Measurements from ENCODE around the gene TPSG1.
"Not testable (repeated sequence)": the region's sequence is repeated elsewhere in the genome, so short reads cannot be mapped to it uniquely, and the experiment has no call there.

TPSG1 gene

DNA sequence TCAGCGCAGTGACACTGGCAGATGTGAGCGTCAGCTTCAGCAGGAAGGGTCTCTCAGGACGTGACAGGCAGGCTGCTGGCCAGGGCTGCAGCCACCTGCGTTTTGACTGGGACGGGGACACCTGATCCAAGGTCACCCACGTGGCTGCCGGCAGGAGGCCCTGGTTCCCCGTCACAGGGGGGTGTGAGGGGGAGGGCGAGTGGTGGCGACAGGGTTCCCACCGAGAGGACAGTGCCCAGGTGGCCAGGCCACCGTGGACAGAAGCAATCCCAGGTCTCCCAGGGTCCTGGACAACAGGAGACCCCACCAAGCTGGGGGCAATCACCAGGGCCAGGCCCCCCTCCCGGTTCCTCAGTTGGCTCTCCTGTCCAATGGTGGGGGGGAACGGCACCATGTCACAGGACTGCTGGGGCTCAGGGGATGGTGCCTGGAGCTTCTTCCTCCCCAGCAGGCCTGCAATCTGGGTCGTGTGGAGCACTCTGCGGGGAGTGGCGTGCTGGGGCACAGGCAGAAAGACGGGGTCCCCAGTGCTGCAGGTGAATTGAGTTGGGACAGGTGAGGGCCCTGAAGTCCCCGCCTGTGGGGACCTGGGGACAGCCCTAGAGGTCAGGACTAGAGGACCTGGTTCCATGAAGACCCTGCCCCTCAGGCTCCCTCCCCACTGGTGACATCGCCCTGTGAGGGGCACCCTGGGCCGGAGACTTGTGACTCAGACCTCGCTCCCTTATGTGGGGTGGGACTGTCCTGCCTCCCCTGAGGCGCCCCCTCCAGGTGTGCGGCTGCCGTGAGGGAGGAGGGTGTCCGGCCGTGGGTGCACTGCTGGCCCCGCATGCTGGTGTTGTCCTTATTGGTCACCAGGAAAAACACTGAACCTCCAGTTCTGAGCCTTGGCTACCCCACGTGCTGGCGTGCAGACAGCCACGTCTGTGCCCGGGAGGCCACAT lies 19.1 kb upstream of the TPSG1 start:
- not testable (repeated sequence) for H3K27ac Mint-ChIP-seq, H3K4me1 Mint-ChIP-seq, H3K36me3 Mint-ChIP-seq, H3K9me3 Mint-ChIP-seq, H3K4me3 Mint-ChIP-seq, H3K27me3 Mint-ChIP-seq

DNA sequence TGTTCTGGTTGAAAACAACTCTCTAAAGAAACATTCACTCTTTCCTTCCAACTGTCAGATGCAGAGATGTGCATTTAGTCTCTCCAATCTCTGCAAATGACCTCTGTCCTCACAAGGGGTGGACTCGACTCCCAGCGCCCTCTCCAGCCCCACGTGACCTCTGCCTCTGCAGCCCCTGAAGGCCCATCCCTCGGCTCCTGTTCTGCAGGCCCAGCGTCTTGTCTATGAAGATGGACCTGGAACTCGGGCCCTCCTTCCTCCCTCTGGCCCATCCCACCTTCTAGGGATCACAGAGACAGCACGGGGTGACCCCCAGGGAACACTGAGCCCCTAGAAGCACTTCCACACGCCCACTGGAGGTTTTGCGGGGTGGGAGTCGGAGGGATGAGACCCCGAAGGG lies 18.3 kb upstream of the TPSG1 start:
- H3K36me3 Mint-ChIP-seq, H3K9me3 Mint-ChIP-seq: not testable (repeated sequence)
- peak overlapping the region; percentile 6 for H3K27ac Mint-ChIP-seq

DNA sequence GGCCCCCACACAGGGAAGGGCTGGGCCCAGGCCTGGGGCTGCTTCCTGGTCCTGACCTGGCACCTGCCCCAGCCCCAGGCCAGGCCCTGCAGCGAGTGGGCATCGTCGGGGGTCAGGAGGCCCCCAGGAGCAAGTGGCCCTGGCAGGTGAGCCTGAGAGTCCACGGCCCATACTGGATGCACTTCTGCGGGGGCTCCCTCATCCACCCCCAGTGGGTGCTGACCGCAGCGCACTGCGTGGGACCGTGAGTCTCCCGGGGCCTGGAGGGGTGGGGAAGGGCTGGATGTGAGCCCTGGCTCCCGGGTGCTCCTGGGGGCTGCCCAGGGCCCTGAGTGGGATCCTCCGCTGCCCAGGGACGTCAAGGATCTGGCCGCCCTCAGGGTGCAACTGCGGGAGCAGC lies 16.0 kb upstream of the TPSG1 start:
- not testable (repeated sequence) for H3K27me3 Mint-ChIP-seq, H3K36me3 Mint-ChIP-seq, H3K4me3 Mint-ChIP-seq, H3K9me3 Mint-ChIP-seq, H3K4me1 Mint-ChIP-seq, H3K27ac Mint-ChIP-seq

More for the DNA sequence above, 18.3 kb upstream of the TPSG1 start:
- H3K4me3 Mint-ChIP-seq, H3K4me1 Mint-ChIP-seq, H3K27me3 Mint-ChIP-seq: not testable (repeated sequence)

DNA sequence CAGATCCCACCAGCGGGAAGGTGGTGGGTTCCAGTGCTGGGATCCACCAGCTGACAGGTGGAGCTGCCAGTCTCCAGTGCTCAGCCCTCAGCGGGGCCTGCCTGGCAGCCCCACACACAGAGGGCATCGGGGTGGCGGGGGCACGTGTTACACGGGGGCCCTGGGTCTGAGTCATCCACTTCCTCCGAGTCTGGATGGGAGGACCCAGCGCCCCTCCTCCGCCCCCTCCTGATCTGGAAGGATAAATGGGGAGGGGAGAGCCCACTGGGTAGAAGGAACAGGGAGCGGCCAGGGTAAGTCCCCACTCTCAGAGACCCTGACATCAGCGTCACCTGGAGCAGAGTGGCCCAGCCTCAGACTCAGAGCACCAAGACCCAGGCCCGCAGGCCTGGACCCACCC lies 15.4 kb upstream of the TPSG1 start, which contains the start of gene TPSAB1:
TPSAB1 (plus strand) TSS at position 270 of the 400 bp plus-strand sequence. CDS start 234 bp downstream, outside the sequence.
- H3K27ac Mint-ChIP-seq, H3K27me3 Mint-ChIP-seq, H3K4me3 Mint-ChIP-seq, H3K4me1 Mint-ChIP-seq, H3K9me3 Mint-ChIP-seq, H3K36me3 Mint-ChIP-seq: not testable (repeated sequence)

DNA sequence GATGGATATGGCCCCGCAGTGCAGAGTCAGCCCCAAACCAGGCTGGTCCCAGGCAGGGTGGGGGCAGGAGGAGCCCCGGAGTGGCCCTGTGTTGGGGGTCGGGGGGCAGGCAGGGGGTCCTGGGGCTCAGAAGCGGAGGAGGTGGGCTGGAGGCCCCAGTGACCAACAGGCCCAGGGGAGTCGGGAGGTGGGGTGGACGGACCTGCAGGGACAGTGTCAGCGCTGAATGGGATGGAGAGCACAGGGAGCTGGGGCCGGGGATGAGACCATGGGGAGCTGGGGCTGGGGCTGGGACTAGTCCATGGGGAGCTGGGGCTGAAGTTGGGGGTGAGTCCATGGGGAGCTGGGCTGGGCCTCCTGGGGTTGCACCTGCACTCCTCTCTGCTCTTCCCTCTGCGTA lies 14.5 kb upstream of the TPSG1 start:
- not testable (repeated sequence) for H3K27me3 Mint-ChIP-seq, H3K4me1 Mint-ChIP-seq, H3K27ac Mint-ChIP-seq, H3K4me3 Mint-ChIP-seq, H3K36me3 Mint-ChIP-seq, H3K9me3 Mint-ChIP-seq

DNA sequence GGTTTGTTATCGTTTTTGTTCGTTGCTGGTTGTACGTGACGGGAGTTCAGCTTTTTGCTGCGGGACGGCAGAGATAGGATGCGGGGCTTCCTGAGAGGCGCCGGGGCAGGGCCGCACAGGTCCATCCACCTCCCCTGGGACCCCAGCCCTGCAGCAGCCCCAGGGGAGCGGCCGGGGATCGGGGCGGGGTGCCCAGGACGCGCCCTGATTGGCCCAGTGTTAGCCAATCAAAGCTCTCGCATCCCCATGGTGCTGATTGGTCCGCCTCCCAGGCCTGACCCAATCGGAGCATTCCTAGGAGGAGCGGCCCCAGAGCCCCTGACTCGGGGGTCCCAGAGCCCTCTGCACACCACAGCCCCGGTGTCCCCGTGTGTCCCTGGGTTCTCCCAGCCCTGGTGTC lies 13.8 kb upstream of the TPSG1 start:
- not testable (repeated sequence) for H3K4me1 Mint-ChIP-seq, H3K36me3 Mint-ChIP-seq, H3K4me3 Mint-ChIP-seq, H3K27ac Mint-ChIP-seq, H3K9me3 Mint-ChIP-seq, H3K27me3 Mint-ChIP-seq

DNA sequence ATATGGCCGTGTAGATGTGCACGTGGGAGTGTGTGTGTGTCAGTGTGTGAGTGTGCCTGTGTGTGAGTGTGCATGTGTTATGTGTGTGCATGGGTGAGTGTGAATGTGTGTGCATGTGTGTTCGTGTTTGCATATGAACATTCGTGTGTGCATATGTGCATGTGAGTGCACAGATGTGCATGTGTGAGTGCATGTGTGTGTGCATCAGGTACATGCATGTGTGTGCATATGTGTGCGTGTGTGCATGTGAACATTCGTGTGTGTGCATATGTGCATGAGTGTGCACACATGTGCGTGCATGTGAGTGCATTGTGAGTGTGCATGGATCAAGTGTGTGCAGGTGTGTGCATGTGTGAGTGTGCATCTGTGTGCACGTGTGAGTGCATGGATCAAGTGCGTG lies 12.9 kb upstream of the TPSG1 start:
- H3K4me3 Mint-ChIP-seq, result no peak overlapping the region
- no peaks in the 10 kb centered on the region for H3K4me1 Mint-ChIP-seq
- H3K27ac Mint-ChIP-seq, result no peak overlapping the region
- H3K9me3 Mint-ChIP-seq, result no peaks in the 10 kb centered on the region
- no peaks in the 10 kb centered on the region for H3K27me3 Mint-ChIP-seq
- no peaks in the 10 kb centered on the region for H3K36me3 Mint-ChIP-seq

DNA sequence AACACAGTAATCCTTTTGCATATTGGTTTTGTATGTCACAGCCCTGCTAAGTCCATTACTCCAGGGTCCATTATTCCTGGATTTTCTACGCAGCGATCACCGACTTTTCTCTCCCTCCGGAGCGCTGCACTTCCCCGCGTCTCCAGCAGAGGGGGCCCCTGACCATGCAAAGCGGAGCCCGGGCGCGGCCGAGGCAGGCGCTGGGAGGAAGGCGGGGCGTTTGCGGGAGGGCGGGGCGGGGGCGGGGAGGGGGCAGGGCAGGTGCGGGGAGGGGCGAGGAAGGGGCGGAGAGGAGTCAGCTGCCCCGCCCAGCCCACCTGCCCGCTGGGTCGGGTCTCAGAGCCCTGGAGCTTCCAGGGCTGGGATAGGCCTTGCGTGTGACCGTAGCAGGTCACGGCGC lies 11.6 kb upstream of the TPSG1 start:
- H3K4me3 Mint-ChIP-seq, H3K27ac Mint-ChIP-seq, H3K4me1 Mint-ChIP-seq, H3K36me3 Mint-ChIP-seq, H3K27me3 Mint-ChIP-seq, H3K9me3 Mint-ChIP-seq: not testable (repeated sequence)

DNA sequence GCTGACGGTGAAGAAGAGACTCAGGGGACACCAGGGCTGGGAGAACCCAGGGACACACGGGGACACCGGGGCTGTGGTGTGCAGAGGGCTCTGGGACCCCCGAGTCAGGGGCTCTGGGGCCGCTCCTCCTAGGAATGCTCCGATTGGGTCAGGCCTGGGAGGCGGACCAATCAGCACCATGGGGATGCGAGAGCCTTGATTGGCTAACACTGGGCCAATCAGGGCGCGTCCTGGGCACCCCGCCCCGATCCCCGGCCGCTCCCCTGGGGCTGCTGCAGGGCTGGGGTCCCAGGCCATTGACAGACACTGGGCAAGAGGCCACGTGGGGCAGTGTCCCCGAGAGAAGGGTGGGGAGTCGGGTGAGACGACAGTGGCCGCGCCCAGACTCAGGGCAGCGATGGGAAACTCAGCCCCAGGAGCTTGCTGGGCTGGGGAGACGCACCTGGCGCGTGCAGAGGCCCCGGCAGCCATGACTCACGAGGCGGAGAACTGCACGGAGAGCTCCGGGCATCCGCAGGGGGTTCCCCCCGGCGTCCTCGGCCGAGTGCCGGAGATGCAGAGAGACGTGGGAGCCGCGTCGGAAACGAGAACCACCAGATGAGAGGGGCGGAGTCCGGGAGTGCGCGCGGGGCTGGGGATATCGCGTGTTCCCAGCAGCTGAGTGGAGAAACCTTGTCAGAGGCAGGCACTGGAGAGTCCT lies 7.1 kb upstream of the TPSG1 start:
- H3K4me3 Mint-ChIP-seq, H3K9me3 Mint-ChIP-seq, H3K27me3 Mint-ChIP-seq, H3K27ac Mint-ChIP-seq, H3K4me1 Mint-ChIP-seq, H3K36me3 Mint-ChIP-seq: not testable (repeated sequence)

DNA sequence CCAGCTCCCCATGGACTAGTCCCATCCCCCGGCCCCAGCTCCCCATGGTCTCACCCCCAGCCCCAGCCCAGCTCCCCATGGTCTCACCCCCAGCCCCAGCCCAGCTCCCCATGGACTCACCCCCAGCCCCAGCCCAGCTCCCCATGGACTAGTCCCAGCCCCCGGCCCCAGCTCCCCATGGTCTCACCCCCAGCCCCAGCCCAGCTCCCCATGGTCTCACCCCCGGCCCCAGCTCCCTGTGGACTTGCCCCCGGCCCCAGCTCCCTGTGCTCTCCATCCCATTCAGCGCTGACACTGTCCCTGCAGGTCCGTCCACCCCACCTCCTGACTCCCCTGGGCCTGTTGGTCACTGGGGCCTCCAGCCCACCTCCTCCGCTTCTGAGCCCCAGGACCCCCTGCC lies 6.2 kb upstream of the TPSG1 start:
- not testable (repeated sequence) for H3K4me1 Mint-ChIP-seq, H3K9me3 Mint-ChIP-seq, H3K4me3 Mint-ChIP-seq, H3K27ac Mint-ChIP-seq, H3K36me3 Mint-ChIP-seq, H3K27me3 Mint-ChIP-seq

DNA sequence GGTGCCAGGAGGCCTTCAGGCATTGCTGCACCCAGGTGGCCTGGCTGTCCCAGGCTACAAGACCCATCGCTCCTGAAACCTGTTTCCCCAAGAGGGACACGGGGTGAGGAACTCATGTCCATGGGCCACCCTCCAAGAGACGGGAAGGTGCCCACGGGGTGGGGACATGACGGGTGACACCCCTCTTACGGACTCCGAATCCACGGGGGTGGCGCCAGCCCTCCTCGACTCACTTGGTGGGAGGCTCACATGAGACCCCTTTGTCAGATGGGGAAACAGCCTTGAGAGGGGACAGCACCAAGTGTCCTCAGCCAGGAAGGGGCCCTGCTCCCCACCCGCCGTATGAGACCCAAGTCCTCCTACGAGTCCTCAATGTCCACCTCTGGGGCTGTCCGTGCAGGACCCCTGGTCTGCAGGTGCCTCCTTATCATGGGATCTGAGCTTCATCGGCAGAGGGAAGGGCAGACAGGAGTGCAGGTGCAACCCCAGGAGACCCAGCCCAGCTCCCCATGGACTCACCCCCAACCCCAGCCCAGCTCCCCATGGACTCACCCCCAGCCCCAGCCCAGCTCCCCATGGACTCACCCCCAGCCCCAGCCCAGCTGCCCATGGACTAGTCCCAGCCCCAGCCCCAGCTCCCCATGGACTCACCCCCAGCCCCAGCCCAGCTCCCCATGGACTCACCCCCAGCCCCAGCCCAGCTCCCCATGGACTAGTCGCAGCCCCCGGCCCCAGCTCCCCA lies 5.6 kb upstream of the TPSG1 start:
- not testable (repeated sequence) for H3K27ac Mint-ChIP-seq, H3K4me3 Mint-ChIP-seq, H3K36me3 Mint-ChIP-seq, H3K9me3 Mint-ChIP-seq, H3K4me1 Mint-ChIP-seq, H3K27me3 Mint-ChIP-seq

DNA sequence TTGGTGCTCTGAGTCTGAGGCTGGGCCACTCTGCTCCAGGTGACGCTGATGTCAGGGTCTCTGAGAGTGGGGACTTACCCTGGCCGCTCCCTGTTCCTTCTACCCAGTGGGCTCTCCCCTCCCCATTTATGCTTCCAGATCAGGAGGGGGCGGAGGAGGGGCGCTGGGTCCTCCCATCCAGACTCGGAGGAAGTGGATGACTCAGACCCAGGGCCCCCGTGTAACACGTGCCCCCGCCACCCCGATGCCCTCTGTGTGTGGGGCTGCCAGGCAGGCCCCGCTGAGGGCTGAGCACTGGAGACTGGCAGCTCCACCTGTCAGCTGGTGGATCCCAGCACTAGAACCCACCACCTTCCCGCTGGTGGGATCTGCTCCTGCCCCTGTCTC lies 5.0 kb upstream of the TPSG1 start, which contains the start of gene TPSB2:
TPSB2 (minus strand) TSS at position 101 of the 387 bp plus-strand sequence. CDS start 233 bp downstream, outside the sequence.
- not testable (repeated sequence) for H3K27me3 Mint-ChIP-seq, H3K4me3 Mint-ChIP-seq, H3K9me3 Mint-ChIP-seq, H3K4me1 Mint-ChIP-seq, H3K36me3 Mint-ChIP-seq, H3K27ac Mint-ChIP-seq

DNA sequence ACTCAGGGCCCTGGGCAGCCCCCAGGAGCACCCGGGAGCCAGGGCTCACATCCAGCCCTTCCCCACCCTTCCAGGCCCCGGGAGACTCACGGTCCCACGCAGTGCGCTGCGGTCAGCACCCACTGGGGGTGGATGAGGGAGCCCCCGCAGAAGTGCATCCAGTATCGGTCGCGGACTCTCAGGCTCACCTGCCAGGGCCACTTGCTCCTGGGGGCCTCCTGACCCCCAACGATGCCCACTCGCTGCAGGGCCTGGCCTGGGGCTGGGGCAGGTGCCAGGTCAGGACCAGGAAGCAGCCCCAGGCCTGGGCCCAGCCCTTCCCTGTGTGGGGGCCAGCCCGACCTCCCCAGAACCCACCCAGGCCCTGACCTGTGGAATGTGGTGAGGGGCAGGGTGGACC lies 4.4 kb upstream of the TPSG1 start:
- not testable (repeated sequence) for H3K27ac Mint-ChIP-seq, H3K9me3 Mint-ChIP-seq, H3K4me3 Mint-ChIP-seq, H3K27me3 Mint-ChIP-seq, H3K36me3 Mint-ChIP-seq, H3K4me1 Mint-ChIP-seq

DNA sequence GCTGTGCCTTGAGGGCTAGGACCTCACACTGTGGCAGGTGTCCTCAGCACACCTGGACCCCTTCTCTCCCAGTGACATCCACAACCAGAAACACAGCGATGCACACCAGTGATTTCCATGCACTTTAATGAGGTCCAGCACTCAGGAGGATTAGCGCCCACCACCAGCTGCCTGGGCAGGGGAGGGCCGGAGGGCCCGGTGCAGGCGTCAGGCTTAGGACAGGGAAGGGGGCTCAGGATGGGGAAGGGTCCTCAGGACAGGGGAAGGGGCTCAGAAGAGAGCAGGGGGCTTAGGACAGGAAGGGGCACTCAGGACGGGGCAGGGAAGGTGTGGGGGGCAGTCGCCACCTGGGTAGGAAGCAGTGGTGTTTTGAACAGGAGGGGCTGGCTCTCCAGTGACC lies 3.2 kb upstream of the TPSG1 start:
- not testable (repeated sequence) for H3K27ac Mint-ChIP-seq, H3K9me3 Mint-ChIP-seq, H3K4me3 Mint-ChIP-seq, H3K27me3 Mint-ChIP-seq, H3K4me1 Mint-ChIP-seq, H3K36me3 Mint-ChIP-seq

DNA sequence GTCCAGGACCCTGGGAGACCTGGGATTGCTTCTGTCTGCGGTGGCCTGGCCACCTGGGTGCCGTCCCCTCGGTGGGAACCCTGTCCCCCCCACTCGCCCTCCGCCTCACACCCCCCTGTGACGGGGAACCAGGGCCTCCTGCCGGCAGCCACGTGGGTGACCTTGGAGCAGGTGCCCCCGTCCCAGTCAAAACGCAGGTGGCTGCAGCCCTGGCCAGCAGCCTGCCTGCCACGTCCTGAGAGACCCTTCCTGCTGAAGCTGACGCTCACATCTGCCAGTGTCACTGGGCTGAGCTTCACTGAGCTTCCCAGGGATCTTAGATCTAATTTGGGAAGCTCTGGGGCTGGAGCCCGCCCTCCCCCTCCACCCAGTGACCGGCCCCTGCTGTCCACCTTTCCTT lies 1.6 kb upstream of the TPSG1 start:
- not testable (repeated sequence) for H3K4me3 Mint-ChIP-seq, H3K36me3 Mint-ChIP-seq, H3K27ac Mint-ChIP-seq, H3K27me3 Mint-ChIP-seq, H3K9me3 Mint-ChIP-seq, H3K4me1 Mint-ChIP-seq

DNA sequence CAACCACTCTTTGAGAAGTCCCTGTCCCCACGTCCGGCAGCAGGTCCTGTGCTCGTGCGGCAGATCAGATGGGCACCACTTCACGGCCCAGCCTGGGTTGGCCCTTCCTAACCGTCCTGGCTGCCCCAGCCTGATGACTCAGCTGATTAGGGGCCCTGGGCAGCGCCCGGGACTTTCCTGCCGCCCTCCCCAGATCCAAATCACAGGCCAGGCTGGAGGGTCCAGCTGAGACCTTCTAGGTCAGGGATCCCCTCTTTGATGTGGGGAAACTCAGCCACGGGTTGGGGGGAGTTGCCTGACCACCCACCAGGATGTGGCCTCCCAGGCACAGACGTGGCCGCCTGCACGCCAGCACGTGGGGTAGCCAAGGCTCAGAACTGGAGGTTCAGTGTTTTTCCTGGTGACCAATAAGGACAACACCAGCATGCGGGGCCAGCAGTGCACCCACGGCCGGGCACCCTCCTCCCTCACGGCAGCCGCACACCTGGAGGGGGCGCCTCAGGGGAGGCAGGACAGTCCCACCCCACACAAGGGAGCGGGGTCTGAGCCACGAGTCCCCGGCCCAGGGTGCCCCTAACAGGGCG lies 752 bp upstream of the TPSG1 start:
- H3K27ac Mint-ChIP-seq, H3K27me3 Mint-ChIP-seq: not testable (repeated sequence)

More for the DNA sequence above, 752 bp upstream of the TPSG1 start:
- not testable (repeated sequence) for H3K4me1 Mint-ChIP-seq, H3K36me3 Mint-ChIP-seq, H3K9me3 Mint-ChIP-seq, H3K4me3 Mint-ChIP-seq

Data from activated naive CD4-positive, alpha-beta T cell treated with anti-CD3 and anti-CD28 coated beads, Interleukin-2, amount 50 U/mL, for 24 hours (primary cell).